CD4-positive, CD25-positive, alpha-beta regulatory T cell (primary cell): ENCODE measurements around the gene OGFR. TPM values are rescaled to one million over a fixed set of nuclear protein-coding genes. Genes with fewer than 3 reads are reported as not detected.
A peak's percentile ranks its signal among the peaks of the same experiment; 100 is the strongest.

ENCODE experiments used
- ATAC-seq, 2 donors: fragments of 150-1000 bp; cut with Tn5 transposase; one replicate each; pipeline ENCODE4 v1.10.0; 2021; ENCODE audit warnings: low read depth in 2 of 2, moderate number of reproducible peaks in 2 of 2, moderate library complexity in 1 of 2
- DNase-seq, 3 donors: peaks; one replicate each; pipeline versions ENCODE4 v3.0.0 to v3.0.0-alpha.2; 2012 to 2022; ENCODE audit warnings: mixed read lengths in 1 of 3
- H3K27ac ChIP-seq: one replicate; pipeline ENCODE4 v1.7.0; 2013; ENCODE audit warnings: mild to moderate bottlenecking, low read length; ENCODE audit not compliant: insufficient read depth, poor library complexity, severe bottlenecking
- H3K27me3 ChIP-seq: one replicate; pipeline ENCODE4 v1.7.0; 2013; ENCODE audit warnings: low read length; ENCODE audit not compliant: control insufficient read depth, insufficient read depth
- H3K36me3 ChIP-seq: one replicate; pipeline ENCODE4 v1.7.0; 2013; ENCODE audit warnings: mild to moderate bottlenecking, low read length, moderate library complexity; ENCODE audit not compliant: control insufficient read depth, insufficient read depth
- H3K4me1 ChIP-seq: 2 replicates; pipeline ENCODE4 v1.7.0; 2013; ENCODE audit warnings: mild to moderate bottlenecking, low read length; ENCODE audit not compliant: insufficient read depth, control insufficient read depth, poor library complexity, severe bottlenecking
- H3K4me3 ChIP-seq: one replicate; pipeline ENCODE4 v1.7.0; 2013; ENCODE audit warnings: low read depth, mild to moderate bottlenecking, low read length, moderate library complexity
- H3K9me3 ChIP-seq, 2 experiments: 1 replicate in 1 of 2; 2 replicates in 1 of 2; pipeline ENCODE4 v1.7.0; 2013; ENCODE audit warnings: low read length in 2 of 2, mild to moderate bottlenecking in 1 of 2, moderate library complexity in 1 of 2; ENCODE audit not compliant: control insufficient read depth in 2 of 2
- H3K27ac Mint-ChIP-seq, 3 donors: one replicate each; pipeline ENCODE4 v1.8.0; 2020 to 2022; ENCODE audit warnings: mild to moderate bottlenecking in 3 of 3, mixed read lengths in 3 of 3, moderate library complexity in 2 of 3
- H3K27me3 Mint-ChIP-seq: one replicate; pipeline ENCODE4 v1.8.0; 2022; ENCODE audit warnings: mild to moderate bottlenecking, mixed read lengths
- H3K36me3 Mint-ChIP-seq: one replicate; pipeline ENCODE4 v1.8.0; 2020; ENCODE audit warnings: mixed read lengths
- H3K4me1 Mint-ChIP-seq, 4 donors: one replicate each; pipeline ENCODE4 v1.8.0; 2020 to 2022; ENCODE audit warnings: mixed read lengths in 4 of 4, mild to moderate bottlenecking in 1 of 4
- H3K4me3 Mint-ChIP-seq, 4 donors: one replicate each; pipeline ENCODE4 v1.8.0; 2020 to 2022; ENCODE audit warnings: mild to moderate bottlenecking in 4 of 4, mixed read lengths in 4 of 4, moderate library complexity in 3 of 4
- H3K9me3 Mint-ChIP-seq, 7 donors: one replicate each; pipeline ENCODE4 v1.8.0; 2020 to 2022; ENCODE audit warnings: mixed read lengths in 7 of 7, mild to moderate bottlenecking in 3 of 7, moderate library complexity in 2 of 7
- polyA plus RNA-seq, 4 donors: library from polyadenylated mRNA; unstranded; fragments of 300-500 nt; fragmentation: Illumina TruSeq; gene quantifications; one replicate each; pipeline ENCODE4 v1.2.3, GENCODE V29; 2021
- total RNA-seq: library from RNA; stranded (reverse); gene quantifications from one replicate; pipeline ENCODE4 v1.2.3, GENCODE V29; 2022

The OGFR gene
- total and polyA plus RNA-seq, 5 donors from 2014 or later: 41.5 to 61.1 (median 42.2) TPM

GRCh38 chr20:62775206-62775605 lies 29.4 kb upstream of the OGFR start:
- no peak for ATAC-seq
- no peak overlapping the region for H3K4me3 ChIP-seq
- peak overlapping the region in 3 of 4 donors; percentile 11 to 70 (median 41) for H3K4me3 Mint-ChIP-seq
- H3K9me3 Mint-ChIP-seq: peaks cover 0 to 2% (median 0%) of the 10 kb centered on the region in 7 donors
- peaks cover 49% of the 10 kb centered on the region for H3K4me1 ChIP-seq
- H3K4me1 Mint-ChIP-seq: peaks cover 0 to 70% (median 17%) of the 10 kb centered on the region in 4 donors
- no peaks in the 10 kb centered on the region for H3K9me3 ChIP-seq
- peak overlapping the region; percentile 74 for H3K27ac ChIP-seq
- peak overlapping the region; percentile 93 to 97 (median 96) for H3K27ac Mint-ChIP-seq
- no peaks in the 10 kb centered on the region for H3K36me3 ChIP-seq
- DNase-seq: no peak
- H3K27me3 ChIP-seq: no peaks in the 10 kb centered on the region
- no peaks in the 10 kb centered on the region for H3K36me3 Mint-ChIP-seq
- H3K27me3 Mint-ChIP-seq: no peaks in the 10 kb centered on the region

- H3K4me3 Mint-ChIP-seq: peak overlapping the region in 3 of 4 donors; percentile 66 to 74 (median 70)
- peaks cover 0 to 66% (median 17%) of the 10 kb centered on the region in 4 donors for H3K4me1 Mint-ChIP-seq
- Histone ChIP-seq H3K36me3 (no peaks in the 10 kb centered on the region), H3K4me1 (peaks cover 49% of the 10 kb centered on the region), H3K27ac (peak overlapping the region; percentile 74), H3K4me3 (peak overlapping the region; percentile 37), H3K27me3 (no peaks in the 10 kb centered on the region), H3K9me3 (no peaks in the 10 kb centered on the region)
- ATAC-seq: no peak
- peaks cover 0 to 2% (median 0%) of the 10 kb centered on the region in 7 donors for H3K9me3 Mint-ChIP-seq
- DNase-seq: no peak
- H3K36me3 Mint-ChIP-seq: no peaks in the 10 kb centered on the region
- peak overlapping the region; percentile 93 to 98 (median 96) for H3K27ac Mint-ChIP-seq
- H3K27me3 Mint-ChIP-seq: no peaks in the 10 kb centered on the region
These were observed 28.5 kb upstream of the OGFR start for GRCh38 chr20:62776035-62776691.

GRCh38 chr20:62776692-62777527 lies 27.7 kb upstream of the OGFR start:
- peak overlapping the region; percentile 93 to 98 (median 96) for H3K27ac Mint-ChIP-seq
- peak overlapping the region; percentile 66 to 74 (median 69) for H3K4me3 Mint-ChIP-seq
- Histone ChIP-seq H3K9me3 (no peaks in the 10 kb centered on the region), H3K27ac (peak overlapping the region; percentile 74), H3K27me3 (no peaks in the 10 kb centered on the region), H3K4me1 (peaks cover 44% of the 10 kb centered on the region), H3K4me3 (peak overlapping the region; percentile 37), H3K36me3 (no peaks in the 10 kb centered on the region)
- no peaks in the 10 kb centered on the region for H3K36me3 Mint-ChIP-seq
- H3K4me1 Mint-ChIP-seq: peaks cover 0 to 63% (median 17%) of the 10 kb centered on the region in 4 donors
- peaks cover 0 to 2% (median 0%) of the 10 kb centered on the region in 7 donors for H3K9me3 Mint-ChIP-seq
- H3K27me3 Mint-ChIP-seq: no peaks in the 10 kb centered on the region
- peak; percentile 83 to 90 for ATAC-seq
- DNase-seq: peak; percentile 29 to 92 (median 64)

- Mint-ChIP-seq H3K4me3 (peak overlapping the region in 1 of 4 donors; percentile 70), H3K36me3 (no peaks in the 10 kb centered on the region), H3K9me3 (peaks cover 0 to 2% (median 0%) of the 10 kb centered on the region in 7 donors), H3K4me1 (peaks cover 0 to 60% (median 17%) of the 10 kb centered on the region in 4 donors), H3K27ac (peak overlapping the region; percentile 93 to 98 (median 96)), H3K27me3 (no peaks in the 10 kb centered on the region)
- Histone ChIP-seq H3K36me3 (no peaks in the 10 kb centered on the region), H3K4me1 (peaks cover 44% of the 10 kb centered on the region), H3K9me3 (no peaks in the 10 kb centered on the region), H3K27ac (peak overlapping the region; percentile 74), H3K4me3 (no peak overlapping the region), H3K27me3 (no peaks in the 10 kb centered on the region)
- ATAC-seq (no peak), DNase-seq (no peak)
These were observed 27.2 kb upstream of the OGFR start for GRCh38 chr20:62777528-62777830.

DNA sequence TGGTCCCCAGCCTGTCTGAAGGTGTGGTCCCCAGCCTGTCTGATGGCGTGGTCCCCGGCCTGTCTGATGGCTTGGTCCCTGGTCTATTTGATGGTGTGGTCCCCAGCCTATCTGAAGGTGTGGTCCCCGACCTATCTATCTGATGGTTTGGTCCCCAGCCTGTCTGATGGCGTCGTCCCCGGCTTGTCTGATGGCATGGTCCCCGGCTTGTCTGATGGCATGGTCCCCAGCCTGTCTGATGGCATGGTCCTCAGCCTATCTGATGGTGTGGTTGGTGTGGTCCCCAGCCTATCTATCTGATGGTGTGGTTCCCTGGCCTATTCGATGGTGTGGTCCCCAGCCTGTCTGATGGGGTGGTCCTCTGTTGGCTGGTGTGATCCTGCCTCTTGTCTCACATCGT lies 26.6 kb upstream of the OGFR start:
- Mint-ChIP-seq H3K27ac (no peak overlapping the region), H3K4me1 (peaks cover 0 to 57% (median 14%) of the 10 kb centered on the region in 4 donors), H3K9me3 (peaks cover 0 to 2% (median 0%) of the 10 kb centered on the region in 7 donors), H3K27me3 (no peaks in the 10 kb centered on the region), H3K4me3 (peak overlapping the region in 1 of 4 donors; percentile 24), H3K36me3 (no peaks in the 10 kb centered on the region)
- DNase-seq (no peak), ATAC-seq (no peak)
- H3K27me3 ChIP-seq: no peaks in the 10 kb centered on the region
- H3K27ac ChIP-seq: no peak overlapping the region
- H3K4me1 ChIP-seq: peaks cover 39% of the 10 kb centered on the region
- no peak overlapping the region for H3K4me3 ChIP-seq
- no peaks in the 10 kb centered on the region for H3K9me3 ChIP-seq
- H3K36me3 ChIP-seq: no peaks in the 10 kb centered on the region

- Histone ChIP-seq H3K4me1 (peaks cover 34% of the 10 kb centered on the region), H3K27me3 (no peaks in the 10 kb centered on the region), H3K27ac (no peak overlapping the region), H3K9me3 (no peaks in the 10 kb centered on the region), H3K4me3 (no peak overlapping the region), H3K36me3 (no peaks in the 10 kb centered on the region)
- Mint-ChIP-seq H3K27me3 (no peaks in the 10 kb centered on the region), H3K27ac (no peak overlapping the region), H3K4me1 (peaks cover 0 to 50% (median 11%) of the 10 kb centered on the region in 4 donors), H3K4me3 (peak overlapping the region in 1 of 4 donors; percentile 24), H3K9me3 (peaks cover 0 to 2% (median 0%) of the 10 kb centered on the region in 7 donors), H3K36me3 (no peaks in the 10 kb centered on the region)
- no peak for ATAC-seq
- no peak for DNase-seq
These were observed 25.8 kb upstream of the OGFR start for GRCh38 chr20:62778601-62779416.

GRCh38 chr20:62779417-62779685 lies 25.3 kb upstream of the OGFR start:
- Histone ChIP-seq H3K9me3 (no peaks in the 10 kb centered on the region), H3K4me3 (no peak overlapping the region), H3K4me1 (peaks cover 29% of the 10 kb centered on the region), H3K27ac (no peak overlapping the region), H3K27me3 (no peaks in the 10 kb centered on the region), H3K36me3 (no peaks in the 10 kb centered on the region)
- ATAC-seq (no peak), DNase-seq (no peak)
- no peaks in the 10 kb centered on the region for H3K36me3 Mint-ChIP-seq
- H3K4me3 Mint-ChIP-seq: no peak overlapping the region
- no peaks in the 10 kb centered on the region for H3K27me3 Mint-ChIP-seq
- peaks cover 0 to 44% (median 11%) of the 10 kb centered on the region in 4 donors for H3K4me1 Mint-ChIP-seq
- peaks cover 0 to 2% (median 0%) of the 10 kb centered on the region in 7 donors for H3K9me3 Mint-ChIP-seq
- no peak overlapping the region for H3K27ac Mint-ChIP-seq
